Peyer's patch (tissue), 4 donors: ENCODE results near the gene EXOC4. TPM values are rescaled to one million over a fixed set of nuclear protein-coding genes. Genes with fewer than 3 reads are reported as not detected.

ENCODE experiments used
- DNase-seq, 3 donors: peaks; one replicate each; pipeline ENCODE4 v3.0.0-alpha.2; 2017 to 2019
- H3K27ac ChIP-seq, 4 donors: fragments of 200-600 bp; sonication (generic); one replicate each; pipeline ENCODE4 v1.5.1; 2016 to 2019
- H3K27me3 ChIP-seq, 2 donors: fragments of 200-600 bp; sonication (generic); one replicate each; pipeline ENCODE4 v1.5.1; 2019
- H3K36me3 ChIP-seq, 3 donors: fragments of 200-600 bp; sonication (generic); one replicate each; pipeline ENCODE4 v1.5.1; 2016 to 2019
- H3K4me1 ChIP-seq, 4 donors: fragments of 200-600 bp; sonication (generic); one replicate each; pipeline ENCODE4 v1.5.1; 2016 to 2019
- H3K4me3 ChIP-seq, 4 donors: fragments of 200-600 bp; sonication (generic); 1 replicate in 3 of 4; 2 replicates in 1 of 4; pipeline ENCODE4 v1.5.1; 2016 to 2019; ENCODE audit warnings: mild to moderate bottlenecking in 1 of 4
- H3K9me3 ChIP-seq, 4 donors: fragments of 200-600 bp; sonication (generic); one replicate each; pipeline ENCODE4 v1.5.1; 2016 to 2019; ENCODE audit warnings: mild to moderate bottlenecking in 1 of 4
- CTCF ChIP-seq, 6 experiments: fragments of 450-650 bp in 4 of 6; fragments of 200-600 bp in 2 of 6; sonication (generic) in 1 of 6; IDR thresholded peaks; one replicate each; pipeline ENCODE4 v1.5.1; 2017 to 2019; ENCODE audit warnings: antibody characterized with exemption in 6 of 6, mild to moderate bottlenecking in 3 of 6, moderate library complexity in 1 of 6
- POLR2A ChIP-seq, 2 donors: fragments of 450-650 bp; IDR thresholded peaks; one replicate each; pipeline ENCODE4 v1.5.1; 2017; ENCODE audit warnings: antibody characterized with exemption in 2 of 2, mild to moderate bottlenecking in 2 of 2, moderate library complexity in 2 of 2
- total RNA-seq, 4 donors: library from RNA; depleted of rRNA; stranded (reverse); fragments of >200 nt; gene quantifications; one replicate each; pipeline ENCODE4 v1.1.0, GENCODE V29; 2016

EXOC4 gene
- total RNA-seq, 4 donors from 2014 or later, result 128 to 502 (median 141) TPM

- Histone ChIP-seq H3K9me3 (no peaks in the 10 kb centered on the region), H3K27me3 (no peaks in the 10 kb centered on the region)
- TF ChIP-seq CTCF (IDR thresholded peaks at IDR 0.05) (no peak), POLR2A (IDR thresholded peaks at IDR 0.05) (no peak)
These were observed 12.9 kb downstream of the EXOC4 start for GRCh38 chr7:133265821-133266220.

GRCh38 chr7:133268355-133268754 lies 15.5 kb downstream of the EXOC4 start:
- Histone ChIP-seq H3K4me3 (no peak overlapping the region), H3K9me3 (no peaks in the 10 kb centered on the region), H3K27me3 (no peaks in the 10 kb centered on the region), H3K36me3 (no peaks in the 10 kb centered on the region), H3K4me1 (no peaks in the 10 kb centered on the region), H3K27ac (no peak overlapping the region)
- no peak for DNase-seq
- TF ChIP-seq POLR2A (IDR thresholded peaks at IDR 0.05) (no peak), CTCF (IDR thresholded peaks at IDR 0.05) (no peak)

More at GRCh38 chr7:133265821-133266220, 12.9 kb downstream of the EXOC4 start:
- H3K4me3 ChIP-seq, result no peak overlapping the region
- no peak for DNase-seq
- no peak overlapping the region for H3K27ac ChIP-seq
- H3K4me1 ChIP-seq, result no peaks in the 10 kb centered on the region
- H3K36me3 ChIP-seq, result no peaks in the 10 kb centered on the region

GRCh38 chr7:133272336-133272735 lies 19.5 kb downstream of the EXOC4 start:
- no peak for DNase-seq
- H3K4me3 ChIP-seq, result no peak overlapping the region
- no peaks in the 10 kb centered on the region for H3K4me1 ChIP-seq
- no peaks in the 10 kb centered on the region for H3K27me3 ChIP-seq
- no peak overlapping the region for H3K27ac ChIP-seq
- H3K36me3 ChIP-seq, result peaks cover 0 to 23% (median 0%) of the 10 kb centered on the region in 3 donors
- no peak for TF ChIP-seq CTCF (IDR thresholded peaks at IDR 0.05)
- TF ChIP-seq POLR2A (IDR thresholded peaks at IDR 0.05), result no peak
- H3K9me3 ChIP-seq, result no peaks in the 10 kb centered on the region

- Histone ChIP-seq H3K27me3 (no peaks in the 10 kb centered on the region), H3K4me1 (no peaks in the 10 kb centered on the region), H3K9me3 (no peaks in the 10 kb centered on the region), H3K36me3 (peaks cover 0 to 28% (median 0%) of the 10 kb centered on the region in 3 donors), H3K27ac (no peak overlapping the region), H3K4me3 (no peak overlapping the region)
- no peak for DNase-seq
- TF ChIP-seq POLR2A (IDR thresholded peaks at IDR 0.05), result no peak
- TF ChIP-seq CTCF (IDR thresholded peaks at IDR 0.05), result no peak
These were observed 20.3 kb downstream of the EXOC4 start for GRCh38 chr7:133273227-133273626.

- no peak for DNase-seq
- TF ChIP-seq POLR2A (IDR thresholded peaks at IDR 0.05), result no peak
- TF ChIP-seq CTCF (IDR thresholded peaks at IDR 0.05), result no peak
- Histone ChIP-seq H3K36me3 (peaks cover 0 to 32% (median 0%) of the 10 kb centered on the region in 3 donors), H3K9me3 (no peaks in the 10 kb centered on the region), H3K4me1 (no peaks in the 10 kb centered on the region), H3K27me3 (no peaks in the 10 kb centered on the region), H3K4me3 (no peak overlapping the region), H3K27ac (no peak overlapping the region)
These were observed 21.4 kb downstream of the EXOC4 start for GRCh38 chr7:133274265-133274664.

- TF ChIP-seq CTCF (IDR thresholded peaks at IDR 0.05), result no peak
- TF ChIP-seq POLR2A (IDR thresholded peaks at IDR 0.05), result no peak
These were observed 22.1 kb downstream of the EXOC4 start for GRCh38 chr7:133275008-133275407.

More at GRCh38 chr7:133275008-133275407, 22.1 kb downstream of the EXOC4 start:
- peaks cover 0 to 34% (median 0%) of the 10 kb centered on the region in 3 donors for H3K36me3 ChIP-seq
- H3K27ac ChIP-seq, result no peak overlapping the region
- no peak overlapping the region for H3K4me3 ChIP-seq
- H3K27me3 ChIP-seq, result no peaks in the 10 kb centered on the region
- no peaks in the 10 kb centered on the region for H3K9me3 ChIP-seq
- no peak for DNase-seq
- H3K4me1 ChIP-seq, result no peaks in the 10 kb centered on the region
